H1 (cell line): ENCODE measurements around the gene F10. TPM values are rescaled to one million over a fixed set of nuclear protein-coding genes. Genes with fewer than 3 reads are reported as not detected.

Source experiments
- CBX8 ChIP-seq: fragments of 300-800, 300-1000 bp; sonication (generic); IDR thresholded peaks from 2 replicates; pipeline ENCODE4 v1.7.1; 2016; ENCODE audit warnings: low read depth, low read length, borderline replicate concordance
- EZH2 ChIP-seq: fragments of 200-600 bp; sonication (generic); IDR thresholded peaks from 2 replicates; pipeline ENCODE4 v1.7.1; 2012; ENCODE audit warnings: low read depth, mild to moderate bottlenecking, moderate library complexity, low read length, inconsistent platforms; ENCODE audit not compliant: severe bottlenecking
- GABPA ChIP-seq: IDR thresholded peaks from 2 replicates; pipeline ENCODE4 v1.6.1; 2011; ENCODE audit warnings: mild to moderate bottlenecking, low read length, moderate library complexity, borderline replicate concordance; ENCODE audit not compliant: insufficient read depth
- POLR2A ChIP-seq, 2 experiments: IDR thresholded peaks; 1 replicate in 1 of 2; 2 replicates in 1 of 2; pipeline ENCODE4 v1.6.1; 2011; ENCODE audit warnings: low read depth in 2 of 2, low read length in 2 of 2, mild to moderate bottlenecking in 2 of 2; ENCODE audit errors: control extremely low read depth in 1 of 2
- RAD21 ChIP-seq, 2 experiments: IDR thresholded peaks in 1 of 2; conservative IDR thresholded peaks in 1 of 2; 2 replicates each; pipeline ENCODE4 v1.6.1; 2011; ENCODE audit warnings: low read depth in 2 of 2, low read length in 2 of 2, improper control_type of control experiment in 1 of 2, inconsistent platforms in 1 of 2, mild to moderate bottlenecking in 1 of 2, moderate library complexity in 1 of 2
- SP2 ChIP-seq: IDR thresholded peaks from 2 replicates; pipeline ENCODE4 v1.6.1; 2012; ENCODE audit warnings: mild to moderate bottlenecking, low read length, inconsistent platforms
- SUZ12 ChIP-seq: fragments of 200-600 bp; sonication (generic); IDR thresholded peaks from 2 replicates; pipeline ENCODE4 v1.6.1; 2012; ENCODE audit warnings: mild to moderate bottlenecking, inconsistent platforms, low read length, moderate library complexity, mixed read lengths
- TCF12 ChIP-seq: IDR thresholded peaks from 2 replicates; pipeline ENCODE4 v1.6.1; 2011; ENCODE audit warnings: low read depth, mild to moderate bottlenecking, low read length
- TEAD4 ChIP-seq: IDR thresholded peaks from 2 replicates; pipeline ENCODE4 v1.6.1; 2012; ENCODE audit warnings: low read depth, low read length, inconsistent platforms, mixed read lengths
- YY1 ChIP-seq: IDR thresholded peaks from 2 replicates; pipeline ENCODE4 v1.6.1; 2011; ENCODE audit warnings: low read depth, mild to moderate bottlenecking, low read length
- polyA plus RNA-seq, 7 experiments: library from polyadenylated mRNA; depleted of rRNA in 3 of 7; stranded (reverse) in 5 of 7; unstranded in 2 of 7; fragments of >200 nt in 5 of 7; fragments of 200-250 nt in 2 of 7; gene quantifications; 1 replicate in 5 of 7; 2 replicates in 1 of 7; 4 replicates in 1 of 7; pipeline versions ENCODE4 v1.2.1 to v1.2.3, GENCODE V29; 2011 to 2013; ENCODE audit warnings: missing spikeins in 2 of 7, mixed read lengths in 2 of 7
- total RNA-seq: library from RNA; stranded (reverse); fragmentation: NEBNext Ultra II Directional; extraction: Animal tissue kit (Norgen Biotek cat#: 25700); gene quantifications from 2 replicates; pipeline ENCODE4 v1.2.1, GENCODE V29; 2021
- TF ChIP-seq, protein P1 (sequence below): fragments of 300-600 bp; sonication (generic); IDR thresholded peaks from 2 replicates; pipeline ENCODE4 v1.7.1; 2012; ENCODE audit warnings: low read length, moderate library complexity, mild to moderate bottlenecking, inconsistent platforms; ENCODE audit not compliant: insufficient replicate concordance

F10 gene
- total and polyA plus RNA-seq, 2 of the 8 experiments (the other 6 are each of a cell fraction or from before 2014, with no cell fraction given) = 2.0 to 4.2 TPM

DNA sequence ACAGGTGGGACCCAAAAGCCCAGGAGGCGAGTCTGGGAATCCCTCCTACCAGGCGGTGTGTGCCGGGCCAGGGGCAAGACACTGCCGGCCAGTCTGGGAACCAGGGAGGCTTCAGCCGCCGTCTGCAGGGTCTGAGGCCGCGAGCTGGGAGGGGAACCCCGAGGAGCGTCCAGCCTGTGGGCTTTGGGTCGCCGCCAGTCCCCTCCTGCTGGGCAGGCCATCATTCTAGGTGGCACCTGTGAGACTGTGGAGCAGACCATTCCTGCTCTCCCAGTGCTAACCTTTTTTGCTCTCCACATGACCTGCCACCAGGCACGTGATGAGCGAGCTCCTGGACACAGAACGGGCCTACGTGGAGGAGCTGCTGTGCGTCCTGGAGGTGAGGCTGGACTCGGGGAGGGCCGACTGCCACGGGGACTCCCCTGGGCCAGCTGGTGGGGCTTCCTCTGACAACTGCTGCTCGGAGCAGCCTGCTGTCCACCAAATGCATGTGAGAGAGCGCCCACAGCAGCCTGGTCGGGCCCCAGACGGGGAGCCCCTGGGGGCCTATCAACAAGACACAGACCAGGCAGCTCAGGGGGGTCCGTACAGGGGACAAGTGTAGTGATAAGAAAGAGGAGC, 41.6 kb upstream of the F10 start (continued):
- TF ChIP-seq, protein P1, sequence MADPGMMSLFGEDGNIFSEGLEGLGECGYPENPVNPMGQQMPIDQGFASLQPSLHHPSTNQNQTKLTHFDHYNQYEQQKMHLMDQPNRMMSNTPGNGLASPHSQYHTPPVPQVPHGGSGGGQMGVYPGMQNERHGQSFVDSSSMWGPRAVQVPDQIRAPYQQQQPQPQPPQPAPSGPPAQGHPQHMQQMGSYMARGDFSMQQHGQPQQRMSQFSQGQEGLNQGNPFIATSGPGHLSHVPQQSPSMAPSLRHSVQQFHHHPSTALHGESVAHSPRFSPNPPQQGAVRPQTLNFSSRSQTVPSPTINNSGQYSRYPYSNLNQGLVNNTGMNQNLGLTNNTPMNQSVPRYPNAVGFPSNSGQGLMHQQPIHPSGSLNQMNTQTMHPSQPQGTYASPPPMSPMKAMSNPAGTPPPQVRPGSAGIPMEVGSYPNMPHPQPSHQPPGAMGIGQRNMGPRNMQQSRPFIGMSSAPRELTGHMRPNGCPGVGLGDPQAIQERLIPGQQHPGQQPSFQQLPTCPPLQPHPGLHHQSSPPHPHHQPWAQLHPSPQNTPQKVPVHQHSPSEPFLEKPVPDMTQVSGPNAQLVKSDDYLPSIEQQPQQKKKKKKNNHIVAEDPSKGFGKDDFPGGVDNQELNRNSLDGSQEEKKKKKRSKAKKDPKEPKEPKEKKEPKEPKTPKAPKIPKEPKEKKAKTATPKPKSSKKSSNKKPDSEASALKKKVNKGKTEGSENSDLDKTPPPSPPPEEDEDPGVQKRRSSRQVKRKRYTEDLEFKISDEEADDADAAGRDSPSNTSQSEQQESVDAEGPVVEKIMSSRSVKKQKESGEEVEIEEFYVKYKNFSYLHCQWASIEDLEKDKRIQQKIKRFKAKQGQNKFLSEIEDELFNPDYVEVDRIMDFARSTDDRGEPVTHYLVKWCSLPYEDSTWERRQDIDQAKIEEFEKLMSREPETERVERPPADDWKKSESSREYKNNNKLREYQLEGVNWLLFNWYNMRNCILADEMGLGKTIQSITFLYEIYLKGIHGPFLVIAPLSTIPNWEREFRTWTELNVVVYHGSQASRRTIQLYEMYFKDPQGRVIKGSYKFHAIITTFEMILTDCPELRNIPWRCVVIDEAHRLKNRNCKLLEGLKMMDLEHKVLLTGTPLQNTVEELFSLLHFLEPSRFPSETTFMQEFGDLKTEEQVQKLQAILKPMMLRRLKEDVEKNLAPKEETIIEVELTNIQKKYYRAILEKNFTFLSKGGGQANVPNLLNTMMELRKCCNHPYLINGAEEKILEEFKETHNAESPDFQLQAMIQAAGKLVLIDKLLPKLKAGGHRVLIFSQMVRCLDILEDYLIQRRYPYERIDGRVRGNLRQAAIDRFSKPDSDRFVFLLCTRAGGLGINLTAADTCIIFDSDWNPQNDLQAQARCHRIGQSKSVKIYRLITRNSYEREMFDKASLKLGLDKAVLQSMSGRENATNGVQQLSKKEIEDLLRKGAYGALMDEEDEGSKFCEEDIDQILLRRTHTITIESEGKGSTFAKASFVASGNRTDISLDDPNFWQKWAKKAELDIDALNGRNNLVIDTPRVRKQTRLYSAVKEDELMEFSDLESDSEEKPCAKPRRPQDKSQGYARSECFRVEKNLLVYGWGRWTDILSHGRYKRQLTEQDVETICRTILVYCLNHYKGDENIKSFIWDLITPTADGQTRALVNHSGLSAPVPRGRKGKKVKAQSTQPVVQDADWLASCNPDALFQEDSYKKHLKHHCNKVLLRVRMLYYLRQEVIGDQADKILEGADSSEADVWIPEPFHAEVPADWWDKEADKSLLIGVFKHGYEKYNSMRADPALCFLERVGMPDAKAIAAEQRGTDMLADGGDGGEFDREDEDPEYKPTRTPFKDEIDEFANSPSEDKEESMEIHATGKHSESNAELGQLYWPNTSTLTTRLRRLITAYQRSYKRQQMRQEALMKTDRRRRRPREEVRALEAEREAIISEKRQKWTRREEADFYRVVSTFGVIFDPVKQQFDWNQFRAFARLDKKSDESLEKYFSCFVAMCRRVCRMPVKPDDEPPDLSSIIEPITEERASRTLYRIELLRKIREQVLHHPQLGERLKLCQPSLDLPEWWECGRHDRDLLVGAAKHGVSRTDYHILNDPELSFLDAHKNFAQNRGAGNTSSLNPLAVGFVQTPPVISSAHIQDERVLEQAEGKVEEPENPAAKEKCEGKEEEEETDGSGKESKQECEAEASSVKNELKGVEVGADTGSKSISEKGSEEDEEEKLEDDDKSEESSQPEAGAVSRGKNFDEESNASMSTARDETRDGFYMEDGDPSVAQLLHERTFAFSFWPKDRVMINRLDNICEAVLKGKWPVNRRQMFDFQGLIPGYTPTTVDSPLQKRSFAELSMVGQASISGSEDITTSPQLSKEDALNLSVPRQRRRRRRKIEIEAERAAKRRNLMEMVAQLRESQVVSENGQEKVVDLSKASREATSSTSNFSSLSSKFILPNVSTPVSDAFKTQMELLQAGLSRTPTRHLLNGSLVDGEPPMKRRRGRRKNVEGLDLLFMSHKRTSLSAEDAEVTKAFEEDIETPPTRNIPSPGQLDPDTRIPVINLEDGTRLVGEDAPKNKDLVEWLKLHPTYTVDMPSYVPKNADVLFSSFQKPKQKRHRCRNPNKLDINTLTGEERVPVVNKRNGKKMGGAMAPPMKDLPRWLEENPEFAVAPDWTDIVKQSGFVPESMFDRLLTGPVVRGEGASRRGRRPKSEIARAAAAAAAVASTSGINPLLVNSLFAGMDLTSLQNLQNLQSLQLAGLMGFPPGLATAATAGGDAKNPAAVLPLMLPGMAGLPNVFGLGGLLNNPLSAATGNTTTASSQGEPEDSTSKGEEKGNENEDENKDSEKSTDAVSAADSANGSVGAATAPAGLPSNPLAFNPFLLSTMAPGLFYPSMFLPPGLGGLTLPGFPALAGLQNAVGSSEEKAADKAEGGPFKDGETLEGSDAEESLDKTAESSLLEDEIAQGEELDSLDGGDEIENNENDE = no peak
- no peak for TF ChIP-seq EZH2
- TF ChIP-seq RAD21 (IDR thresholded peaks at IDR 0.05 in 1 of 2, conservative IDR thresholded peaks at IDR 0.05 in 1 of 2; ENCODE audit: low read depth in 2 of 2, low read length in 2 of 2) = no peak
- TF ChIP-seq TEAD4 = no peak
- no peak for TF ChIP-seq CBX8
- TF ChIP-seq SP2 = no peak
- no peak for TF ChIP-seq TCF12
- TF ChIP-seq POLR2A (IDR thresholded peaks at IDR 0.05; ENCODE audit: control extremely low read depth in 1 of 2, low read depth in 2 of 2, low read length in 2 of 2) = no peak
- no peak for TF ChIP-seq YY1
- no peak for TF ChIP-seq GABPA
- TF ChIP-seq SUZ12 = no peak
